GM21786 (cell line): ENCODE measurements around the gene PLIN1.
"Not testable (repeated sequence)": the region's sequence is repeated elsewhere in the genome, so short reads cannot be mapped to it uniquely, and the experiment has no call there.

ENCODE experiments used
- ATAC-seq: cut with Tn5 transposase; IDR thresholded peaks from one replicate; pipeline ENCODE4 v1.9.1; 2021; ENCODE audit not compliant: unreplicated experiment

Gene PLIN1

GRCh38 chr15:89679212-89679611, at the start of gene PLIN1:
Gene PLIN1 (minus strand): TSS chr15:89679367. CDS start chr15:89677489, 1,878 bp downstream.
- no peak for ATAC-seq

GRCh38 chr15:89728254-89728653, 49.1 kb upstream of the PLIN1 start:
- ATAC-seq = no peak

- no peak for ATAC-seq
Observed at GRCh38 chr15:89725064-89725463, 45.9 kb upstream of the PLIN1 start.

- no peak for ATAC-seq
Observed at GRCh38 chr15:89724621-89725020, 45.5 kb upstream of the PLIN1 start.

- no peak for ATAC-seq
Observed at GRCh38 chr15:89723031-89723430, 43.9 kb upstream of the PLIN1 start.

- ATAC-seq = no peak
Observed at GRCh38 chr15:89714775-89715174, 35.6 kb upstream of the PLIN1 start.

- no peak for ATAC-seq
Observed at GRCh38 chr15:89707577-89707976, 28.4 kb upstream of the PLIN1 start.

GRCh38 chr15:89704411-89704810, 25.2 kb upstream of the PLIN1 start:
- no peak for ATAC-seq

- no peak for ATAC-seq
Observed at GRCh38 chr15:89695198-89695597, 16.0 kb upstream of the PLIN1 start.

- ATAC-seq = no peak
Observed at GRCh38 chr15:89693696-89694095, 14.5 kb upstream of the PLIN1 start.

GRCh38 chr15:89693091-89693490, 13.9 kb upstream of the PLIN1 start:
- no peak for ATAC-seq

- peak; percentile 94 for ATAC-seq
Observed at GRCh38 chr15:89690276-89691218, 11.4 kb upstream of the PLIN1 start, which contains the start of the genes PEX11A and WDR93. Gene PEX11A (minus strand): TSS chr15:89690754. CDS start chr15:89690632, 122 bp downstream. Gene WDR93 (plus strand): TSS chr15:89690811. CDS start chr15:89701747, 10,936 bp downstream.

- ATAC-seq = not testable (repeated sequence)
Observed at GRCh38 chr15:89689930-89690275, 10.7 kb upstream of the PLIN1 start.

- no peak for ATAC-seq
Observed at GRCh38 chr15:89686522-89686921, 7.4 kb upstream of the PLIN1 start.

- no peak for ATAC-seq
Observed at GRCh38 chr15:89685995-89686394, 6.8 kb upstream of the PLIN1 start.

GRCh38 chr15:89681146-89681545, 2.0 kb upstream of the PLIN1 start:
- no peak for ATAC-seq

- ATAC-seq = no peak
Observed at GRCh38 chr15:89680282-89680873, 1.2 kb upstream of the PLIN1 start.

GRCh38 chr15:89677381-89677780, 1.8 kb downstream of the PLIN1 start:
- no peak for ATAC-seq

GRCh38 chr15:89675606-89676005, 3.6 kb downstream of the PLIN1 start:
- no peak for ATAC-seq

- ATAC-seq = no peak
Observed at GRCh38 chr15:89674526-89674925, 4.6 kb downstream of the PLIN1 start.

- no peak for ATAC-seq
Observed at GRCh38 chr15:89673165-89673512, 6.0 kb downstream of the PLIN1 start.
